Measurements from ENCODE around the gene MACF1.
A peak's percentile ranks its signal among the peaks of the same experiment; 100 is the strongest.

MACF1 gene

DNA sequence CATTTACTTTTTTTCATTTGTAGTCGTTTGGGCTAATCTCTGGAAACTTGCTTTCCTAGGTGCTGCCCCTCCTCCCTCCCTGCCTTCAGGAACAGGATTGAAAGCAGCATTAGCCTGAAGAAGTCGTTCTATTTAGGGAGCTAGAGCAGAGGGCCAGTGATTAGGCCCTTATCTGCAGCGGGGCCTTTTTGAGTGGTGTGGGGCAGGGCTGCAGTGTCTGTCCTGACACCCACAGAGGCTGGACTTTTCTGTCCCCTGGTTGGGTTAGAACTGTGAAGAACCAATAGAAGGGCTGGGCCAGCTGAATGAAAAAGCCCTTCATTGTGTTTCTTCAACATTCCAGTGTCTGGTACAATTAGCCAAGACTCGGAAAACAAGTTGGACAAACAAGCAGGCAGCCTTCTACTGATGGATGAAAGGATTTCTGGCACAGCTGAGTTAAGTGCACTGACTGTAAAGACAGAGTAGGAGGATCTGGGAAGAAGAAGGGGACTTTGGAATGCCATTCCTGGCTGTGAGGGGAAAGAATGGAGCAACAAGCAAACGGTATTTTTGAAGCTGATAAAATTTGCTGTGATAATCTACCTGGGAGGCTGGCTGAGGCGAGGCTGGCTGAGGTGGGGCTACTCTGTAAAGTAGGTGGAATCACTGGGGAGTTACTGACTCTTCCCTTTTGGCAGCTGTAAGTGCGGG is 9.7 kb downstream of the MACF1 start:
- no peak for DNase-seq

DNA sequence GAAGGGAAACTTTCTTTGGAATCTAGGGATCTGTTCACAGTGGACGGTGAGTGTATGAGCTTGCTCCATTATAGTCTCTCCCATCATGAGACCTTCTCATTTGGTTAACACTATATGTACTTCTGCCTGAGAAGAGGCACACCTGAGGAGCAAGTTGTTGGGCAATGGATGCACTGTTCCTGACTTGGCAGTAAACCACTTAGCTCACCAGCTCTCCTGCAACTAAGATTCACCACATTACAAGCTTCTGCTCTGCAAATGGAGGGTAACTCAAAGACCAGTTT is 10.2 kb downstream of the MACF1 start:
- DNase-seq = no peak

DNA sequence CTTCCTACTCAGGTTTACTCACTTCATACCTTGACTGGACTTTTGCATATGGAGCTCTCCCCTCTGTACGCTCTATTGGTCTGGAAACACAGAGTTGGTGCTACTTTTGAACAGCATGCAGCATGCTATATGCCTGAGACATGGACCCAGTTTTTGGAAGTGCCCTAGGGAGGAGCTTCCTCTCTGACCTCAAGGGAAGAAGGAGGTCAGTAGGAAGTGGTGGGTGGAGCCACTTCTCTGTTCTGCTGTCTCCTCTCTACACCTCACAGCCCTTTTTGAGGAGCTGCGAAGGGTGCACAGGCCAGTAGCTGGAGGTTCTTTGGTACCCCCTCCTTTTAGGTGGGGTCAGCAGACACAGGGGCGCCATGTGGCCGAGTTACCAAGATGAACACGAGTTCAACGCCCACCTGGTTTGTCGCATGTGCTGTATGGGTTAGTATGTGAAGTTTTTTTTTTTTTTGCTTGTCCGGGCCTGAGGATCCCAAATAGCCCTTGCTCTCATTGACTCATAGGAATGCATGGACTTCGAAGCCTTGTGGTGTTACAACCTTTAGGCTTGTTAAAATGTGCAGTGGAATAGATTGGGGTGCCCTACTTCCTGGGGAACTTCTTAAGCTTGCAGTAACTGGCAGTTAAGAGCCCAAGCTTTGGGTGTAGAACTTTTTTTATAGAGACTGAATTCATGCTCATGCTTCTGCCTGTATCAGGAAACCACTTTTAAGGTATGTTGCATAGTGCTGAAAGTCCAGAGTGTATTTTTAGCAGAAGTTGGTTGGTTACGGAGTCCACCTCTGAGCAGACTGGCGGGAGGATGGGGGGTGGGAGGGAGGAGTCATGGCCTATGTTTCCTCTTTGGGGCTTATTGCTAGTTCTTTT is 10.7 kb downstream of the MACF1 start:
- DNase-seq = peak; percentile 61 to 66

DNA sequence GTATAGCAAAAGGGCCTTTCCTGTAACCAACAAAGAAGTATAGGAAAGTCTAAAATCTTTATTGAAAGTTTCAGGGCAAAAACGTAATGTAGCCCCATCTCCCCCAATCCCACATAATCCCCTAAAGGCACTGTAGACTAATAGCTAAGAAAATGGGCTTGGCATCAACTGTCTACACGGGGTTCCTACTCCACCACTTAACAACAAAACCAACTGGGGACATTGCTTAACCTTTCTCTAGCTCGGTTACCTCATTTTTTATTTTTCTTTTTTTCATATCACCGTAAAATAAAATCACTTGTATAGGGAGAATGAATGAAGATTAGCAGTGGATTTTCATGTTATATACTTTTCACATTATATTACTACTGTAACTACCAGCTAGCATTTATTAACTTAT is 12.3 kb downstream of the MACF1 start:
- DNase-seq = no peak

DNA sequence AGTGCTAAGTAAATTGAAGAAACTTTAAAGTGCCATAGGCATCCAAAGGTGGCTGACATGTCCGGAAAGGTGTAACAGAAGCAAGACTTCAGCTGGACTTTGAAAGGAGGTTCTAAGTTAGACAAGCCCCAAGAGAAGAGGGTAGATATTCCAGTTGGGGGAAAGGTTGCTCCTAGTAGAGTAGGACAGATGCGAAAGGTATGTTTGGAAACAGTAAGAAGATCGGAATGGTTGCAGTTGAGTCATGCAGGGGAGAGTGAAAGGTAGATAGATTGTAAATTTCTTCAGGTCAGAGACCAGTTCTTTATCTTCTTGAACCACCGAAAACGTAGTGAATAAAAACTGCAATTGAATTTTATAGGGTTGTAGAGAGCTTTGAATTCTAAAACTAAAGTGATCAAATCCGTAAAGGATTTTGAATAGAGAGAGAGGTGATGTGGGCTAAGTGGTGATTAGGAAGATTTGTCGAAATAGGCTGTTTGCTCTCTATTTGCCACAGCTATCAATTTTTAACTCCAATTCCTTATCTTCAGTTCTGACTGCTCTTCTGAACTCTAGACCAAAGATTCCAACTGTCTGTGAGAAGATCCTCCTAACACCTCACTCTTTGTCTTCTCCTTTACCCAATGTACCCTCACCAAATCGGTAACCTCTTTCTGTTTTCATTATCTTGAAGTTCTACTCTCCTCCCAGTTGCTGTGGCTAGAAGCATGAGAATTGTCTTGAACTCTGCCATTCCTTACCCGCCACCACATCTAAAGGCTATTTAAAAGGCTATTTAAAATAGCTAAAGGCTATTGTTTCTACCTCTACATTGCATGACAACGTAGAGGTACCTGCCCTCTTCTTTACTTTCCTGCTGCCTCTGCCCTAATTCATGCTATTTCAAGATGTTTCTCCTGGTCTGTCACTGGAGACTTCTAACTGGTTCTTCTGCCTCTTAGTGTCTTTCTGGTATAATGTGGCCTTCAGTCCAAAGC is 16.7 kb downstream of the MACF1 start:
- no peak for DNase-seq

DNA sequence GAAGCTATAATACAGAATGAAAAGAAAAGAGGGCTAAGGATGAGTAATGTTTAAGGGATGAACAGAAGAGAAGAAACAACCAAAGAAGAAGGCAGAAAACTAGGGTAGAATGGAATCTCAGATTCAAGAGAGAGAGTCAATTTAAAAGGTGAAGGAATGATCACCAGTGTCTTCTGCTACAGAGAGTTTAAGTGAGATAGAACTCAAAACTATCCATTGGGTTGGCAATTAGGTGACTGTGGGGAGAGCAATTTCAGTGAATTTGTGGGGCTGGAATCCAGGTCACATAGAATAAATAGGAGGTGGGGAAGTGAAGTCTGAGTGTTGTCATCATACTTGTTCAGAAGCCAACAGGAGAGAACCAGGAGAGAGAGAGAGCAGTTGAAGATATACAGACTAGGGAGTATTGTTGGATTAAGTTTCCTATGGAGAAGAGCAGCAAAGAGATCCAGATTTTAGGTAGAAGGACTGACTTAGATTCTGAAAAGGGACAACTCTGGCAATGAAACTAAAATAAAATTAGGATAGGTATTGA is 19.9 kb downstream of the MACF1 start:
- DNase-seq = no peak

DNA sequence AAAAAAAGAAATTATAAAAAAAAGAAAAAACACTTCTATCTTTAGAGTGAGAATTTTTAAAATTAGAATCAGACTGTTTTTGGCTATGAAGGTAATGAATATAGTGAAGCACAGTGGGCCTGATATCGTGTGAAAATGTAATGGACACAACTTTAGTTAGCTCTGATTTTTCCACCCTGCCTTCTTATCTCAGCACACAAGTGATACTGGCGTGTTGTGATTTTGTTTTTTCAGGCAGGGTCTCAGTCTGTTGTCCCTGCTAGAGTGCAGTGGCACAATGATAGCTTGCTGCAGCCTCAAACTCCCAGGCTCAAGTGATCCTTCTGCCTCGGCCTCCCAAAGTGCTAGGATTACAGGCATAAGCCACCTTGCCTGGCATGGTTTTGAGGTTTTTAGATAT is 22.3 kb downstream of the MACF1 start:
- DNase-seq = no peak

DNA sequence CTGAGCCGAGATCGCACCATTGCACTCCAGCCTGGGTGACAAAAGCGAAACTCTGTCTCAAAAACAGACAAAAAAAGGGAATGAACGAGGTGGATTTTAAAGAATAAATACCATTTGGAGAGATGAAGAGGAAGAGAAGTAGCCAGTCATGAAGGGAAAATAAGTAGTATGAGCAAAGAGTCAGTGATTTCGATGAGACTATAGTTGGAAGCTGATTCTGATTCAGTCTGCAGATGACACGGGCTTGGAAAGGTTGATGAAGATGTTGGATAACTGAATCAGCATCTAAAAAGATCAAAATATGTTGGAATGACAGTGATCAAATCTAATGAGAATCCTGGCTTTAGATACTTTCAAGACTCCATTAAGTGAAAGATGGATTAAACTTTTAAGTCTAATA is 23.8 kb downstream of the MACF1 start:
- no peak for DNase-seq

DNA sequence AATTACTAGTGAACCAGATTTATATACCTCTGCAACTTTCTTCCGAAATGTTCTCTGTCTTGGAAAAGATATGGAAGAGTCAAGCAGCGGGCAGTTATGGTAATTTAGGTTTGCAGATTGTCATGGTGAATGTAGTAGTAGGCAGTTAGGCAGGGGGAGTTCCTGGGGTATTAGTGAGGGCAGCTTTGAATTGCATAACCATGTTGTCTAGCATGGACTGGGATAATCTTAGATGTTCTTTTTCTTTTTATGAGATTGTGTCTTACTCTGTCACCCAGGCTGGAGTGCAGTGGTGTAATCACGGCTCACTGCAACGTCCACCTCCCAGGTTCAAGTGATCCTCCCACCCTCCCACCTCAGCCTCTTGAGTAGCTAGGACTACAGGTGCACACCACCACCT is 25.0 kb downstream of the MACF1 start:
- no peak for DNase-seq

DNA sequence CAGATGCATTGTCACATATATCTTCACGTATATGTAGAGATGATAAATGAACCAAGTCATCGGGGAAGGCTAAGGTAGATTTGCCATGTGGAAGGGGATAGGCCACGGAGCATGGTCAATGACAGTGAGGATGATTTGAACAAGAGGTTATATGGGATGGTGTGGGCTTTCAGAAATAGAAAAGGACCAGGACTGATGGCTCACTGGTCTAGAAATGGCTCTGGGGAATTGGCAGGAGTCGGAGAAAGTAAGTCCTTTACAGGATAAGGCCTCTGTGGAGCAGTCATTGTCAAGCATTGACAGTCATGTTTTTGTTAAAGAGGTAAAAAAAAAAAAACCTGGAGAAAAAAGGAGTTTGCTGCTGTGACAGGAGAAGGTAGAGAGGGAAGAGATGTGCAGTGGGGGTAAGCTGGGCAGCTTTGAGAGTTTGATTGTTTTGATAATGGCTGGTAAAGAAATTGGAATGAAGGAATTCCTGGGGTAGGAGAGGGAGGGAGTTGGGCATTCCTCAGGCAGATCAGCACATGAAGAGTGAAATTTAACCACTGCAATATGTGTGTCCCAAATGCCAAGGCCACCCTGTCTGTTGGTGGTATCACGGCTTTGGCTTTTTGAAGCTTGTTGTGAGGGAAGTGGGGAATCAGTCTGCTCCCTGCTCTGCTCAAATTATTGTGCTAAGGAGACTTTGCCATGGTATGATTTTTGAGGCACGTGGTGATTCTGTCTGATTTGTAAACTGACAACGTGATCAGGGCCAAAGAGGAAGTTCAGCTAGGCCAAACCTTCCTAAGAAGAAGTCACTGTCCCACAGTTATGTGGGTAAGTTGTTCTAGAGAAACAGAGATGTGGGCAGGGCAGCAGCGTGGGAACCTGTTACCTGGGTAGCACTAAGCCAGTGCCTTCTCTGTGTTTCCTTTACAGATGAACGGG is 26.0 kb downstream of the MACF1 start:
- DNase-seq = peak; percentile 29 to 36

DNA sequence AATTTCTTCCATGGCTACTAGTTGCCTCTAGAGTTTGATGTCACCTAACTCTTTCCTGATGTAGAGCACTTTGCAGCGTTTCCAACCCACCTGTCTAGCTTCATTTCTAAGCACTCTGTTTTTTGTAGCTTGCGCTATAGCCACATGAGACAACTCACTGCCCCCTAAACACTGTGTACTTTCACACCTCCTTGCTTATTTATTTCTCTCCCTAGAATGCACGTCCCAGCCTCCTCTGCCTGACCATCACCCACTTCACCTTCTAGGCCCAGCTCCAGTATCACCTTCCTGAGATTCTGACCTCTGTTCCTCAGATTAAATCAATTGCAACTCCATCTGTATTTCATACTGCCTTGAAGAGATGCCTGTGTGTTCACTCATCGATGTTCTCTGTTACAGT is 32.5 kb downstream of the MACF1 start:
- no peak for DNase-seq

DNA sequence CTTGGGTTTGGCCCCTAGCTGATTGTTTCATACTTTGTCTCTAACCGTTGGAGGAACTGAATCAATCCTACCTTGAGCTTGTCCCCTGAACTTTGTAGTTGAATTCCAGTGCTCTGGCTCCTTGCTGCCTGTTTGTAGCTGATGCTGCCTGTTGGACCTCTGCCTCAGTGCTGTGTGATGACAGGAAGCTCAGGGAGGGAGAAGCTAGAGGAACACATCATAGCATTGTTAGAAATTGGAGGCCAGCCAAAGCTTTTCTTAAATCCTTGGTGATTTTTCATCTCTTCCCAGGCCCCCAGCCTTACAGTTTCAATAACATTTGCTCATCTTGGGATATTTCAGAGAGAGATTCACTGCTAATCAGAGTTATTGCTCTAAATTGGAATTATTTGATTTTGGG is 34.0 kb downstream of the MACF1 start:
- DNase-seq = no peak

DNA sequence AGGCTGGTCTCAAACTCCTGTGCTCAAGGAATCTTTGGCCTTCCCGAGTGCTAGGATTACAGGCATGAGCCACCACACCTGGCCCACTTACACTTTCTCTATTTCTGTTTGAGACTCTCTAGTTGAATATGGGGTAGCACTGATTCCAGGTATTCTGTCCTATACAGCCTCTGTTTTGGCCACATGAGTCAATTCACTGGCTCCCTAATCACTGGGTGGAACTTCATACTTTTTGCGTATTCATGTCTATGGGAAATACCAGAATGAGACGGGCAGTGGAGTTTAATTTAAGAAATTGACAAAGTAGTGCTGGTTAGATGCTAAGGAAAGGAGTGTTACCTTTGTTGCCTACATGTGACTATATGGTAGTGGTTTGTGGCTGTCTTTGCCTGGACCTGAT is 35.5 kb downstream of the MACF1 start:
- no peak for DNase-seq

DNA sequence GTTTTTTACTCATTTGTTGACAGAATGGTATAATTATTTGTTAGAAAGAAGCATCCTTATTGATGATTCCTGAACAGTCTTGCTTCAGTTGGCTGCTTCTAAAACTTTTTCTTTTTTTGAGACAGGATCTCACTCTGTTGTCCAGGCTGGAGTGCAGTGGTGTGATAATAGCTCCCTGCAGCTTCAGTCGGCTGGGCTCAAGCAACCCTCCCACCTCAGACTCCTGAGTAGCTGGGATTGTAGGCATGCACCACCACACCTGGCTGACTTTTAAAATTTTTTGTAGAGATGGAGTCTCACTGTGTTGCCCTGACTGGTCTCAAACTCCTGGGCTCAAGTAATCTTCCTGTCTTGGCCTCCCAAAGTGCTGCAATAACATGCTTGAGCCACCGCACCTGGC is 38.8 kb downstream of the MACF1 start:
- DNase-seq = no peak

DNA sequence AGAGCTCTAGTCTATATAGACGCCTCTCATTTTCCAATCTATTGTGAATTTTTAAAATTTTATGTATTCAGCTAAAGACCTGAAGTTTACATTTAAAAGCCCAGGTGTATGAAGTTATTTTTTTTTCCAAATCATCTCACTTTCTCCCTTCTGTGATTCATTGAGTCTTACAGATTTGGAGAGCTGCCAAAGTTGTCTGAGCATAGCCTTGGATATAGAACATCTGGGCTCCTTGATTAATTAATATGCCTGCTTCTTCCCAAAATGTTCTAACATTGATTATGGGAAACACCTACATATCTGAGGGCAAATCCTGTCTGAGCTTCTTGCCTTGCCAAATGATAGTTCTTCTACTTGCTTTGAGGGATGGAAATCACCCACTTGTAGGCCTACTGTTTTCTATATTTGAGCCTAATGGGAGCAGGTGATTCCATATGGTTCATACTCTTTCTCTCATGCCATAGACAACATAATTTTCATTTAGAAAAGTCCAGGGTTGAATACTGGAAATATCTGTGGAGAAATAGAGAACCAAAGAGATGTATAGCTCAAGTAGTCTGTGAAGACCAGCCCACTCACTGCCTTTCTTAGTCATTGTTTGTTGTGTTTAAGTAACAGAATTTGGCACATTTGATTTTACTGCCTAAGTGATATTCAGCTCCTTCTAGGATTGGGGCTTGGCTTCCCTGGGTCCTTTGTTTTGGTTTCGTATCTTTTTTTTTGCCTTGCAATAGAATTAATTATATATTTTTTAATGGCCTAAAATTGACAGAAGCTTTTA is 46.2 kb downstream of the MACF1 start:
- DNase-seq = no peak

DNA sequence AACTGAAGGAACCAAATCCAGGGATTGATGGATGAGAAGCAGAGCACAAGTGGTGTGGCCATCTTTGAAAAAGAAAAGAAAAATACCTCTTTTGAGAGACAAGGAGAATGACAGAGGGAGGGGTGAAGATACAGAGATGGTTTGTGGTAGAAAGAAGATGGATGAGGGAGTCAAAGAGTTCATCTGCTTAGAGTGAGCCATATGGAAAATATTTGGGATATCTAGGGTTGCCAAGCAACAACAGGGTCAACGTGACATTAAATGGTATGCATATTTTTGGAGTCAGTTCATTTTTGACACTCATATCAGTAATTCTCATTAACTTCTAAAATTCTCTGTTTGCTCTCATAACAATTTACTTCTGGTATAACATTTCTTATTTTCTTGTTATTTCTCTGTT is 50.7 kb downstream of the MACF1 start:
- no peak for DNase-seq

DNA sequence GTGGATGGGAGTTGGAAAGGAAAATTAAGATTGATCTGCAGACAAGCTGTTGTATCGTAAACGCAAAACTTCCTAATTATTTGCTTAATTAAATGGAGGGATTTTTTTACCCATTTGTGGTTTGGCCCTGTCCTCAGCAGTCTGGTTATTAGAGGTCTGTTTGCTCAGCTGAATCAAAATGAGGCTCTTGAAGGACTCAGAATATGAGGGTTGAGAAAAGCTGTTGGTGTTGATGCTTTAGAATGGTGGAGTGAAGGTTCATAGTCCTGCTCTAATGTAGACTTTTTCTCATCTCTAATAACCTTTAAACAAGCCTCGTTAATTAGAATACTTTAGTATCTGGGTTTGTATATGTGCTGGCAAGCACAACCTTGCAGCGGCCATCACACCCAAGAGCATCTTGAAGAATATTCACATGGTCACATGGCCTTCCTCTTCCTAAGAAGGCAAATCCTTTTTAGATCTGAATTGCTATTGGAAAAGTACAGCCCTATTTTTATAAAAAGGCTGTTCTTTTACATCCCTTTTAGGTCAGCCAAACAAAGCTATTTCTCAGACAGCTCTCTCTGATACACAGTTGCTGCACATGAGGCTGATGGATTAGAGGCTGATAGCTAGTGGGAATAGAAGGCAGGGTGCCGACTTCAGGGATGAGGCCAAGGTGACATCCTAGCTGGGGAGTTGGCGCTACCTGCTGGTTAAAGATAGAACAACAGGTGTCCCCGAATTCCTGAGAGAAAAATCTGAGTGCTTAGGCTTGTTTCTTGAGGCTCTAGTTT is 53.8 kb downstream of the MACF1 start:
- DNase-seq = peak; percentile 61 to 76

DNA sequence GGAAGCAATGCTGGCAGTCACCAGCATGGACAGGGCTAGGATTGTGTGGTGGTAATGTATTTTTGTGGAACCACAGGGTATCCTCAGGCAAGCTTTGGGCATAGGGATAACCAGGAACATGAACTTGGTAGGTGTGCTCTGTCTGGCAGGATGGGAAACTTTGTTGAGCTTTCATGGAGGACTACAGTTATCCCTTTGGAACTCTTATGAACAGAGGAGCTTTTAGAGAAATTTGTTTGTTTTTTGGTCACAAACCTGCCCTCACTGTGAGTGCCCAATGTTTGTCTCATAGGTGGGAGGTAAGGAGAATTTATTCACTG is 54.4 kb downstream of the MACF1 start:
- no peak for DNase-seq

DNA sequence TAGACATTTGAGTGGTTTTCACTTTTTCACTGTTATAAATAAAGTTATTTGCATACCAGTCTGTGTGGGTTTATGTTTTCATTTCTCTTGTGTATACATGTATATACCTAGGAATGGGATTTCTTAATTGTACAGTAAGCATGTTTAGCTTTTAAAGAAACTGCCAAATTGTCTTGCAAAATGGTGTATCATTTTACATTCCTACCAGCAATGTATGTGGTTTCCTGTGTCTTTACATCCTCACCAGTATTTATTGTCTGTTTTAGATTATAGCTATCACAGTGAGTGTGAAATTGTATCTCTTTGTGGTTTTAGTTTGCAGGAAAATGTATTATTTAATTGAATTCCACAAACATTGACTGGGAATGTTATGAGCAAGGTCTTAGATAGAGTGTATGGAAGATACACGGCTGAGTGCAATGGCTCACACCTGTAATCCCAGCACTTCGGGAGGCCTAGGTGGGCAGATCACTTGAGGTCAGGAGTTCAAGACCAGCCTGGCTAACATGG is 57.3 kb downstream of the MACF1 start:
- no peak for DNase-seq

DNA sequence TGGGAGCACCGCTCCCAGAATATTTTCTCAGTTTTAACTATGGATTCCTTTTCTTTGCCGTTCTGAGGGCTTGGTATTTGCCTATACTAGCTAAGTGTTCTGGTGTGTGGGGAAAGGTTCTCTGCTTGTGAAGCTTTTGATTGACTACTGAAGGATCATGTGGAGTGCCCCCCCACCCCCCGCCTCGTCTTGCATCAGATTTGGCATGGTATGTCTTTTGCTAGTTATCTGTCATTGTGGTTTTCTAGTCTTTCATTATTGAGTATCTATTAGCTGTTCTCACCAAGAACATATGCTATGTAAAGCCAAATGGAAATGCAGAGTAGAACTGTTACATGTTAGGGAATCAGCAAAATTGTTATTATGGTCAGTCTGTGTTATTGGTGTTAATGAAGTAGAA is 58.3 kb downstream of the MACF1 start:
- DNase-seq = no peak
